ENCODE data around the gene ZFYVE9. TPM values are rescaled to one million over a fixed set of nuclear protein-coding genes. Genes with fewer than 3 reads are reported as not detected.

Gene ZFYVE9
- total RNA-seq, 3 donors from 2014 or later = 12.4 to 25.7 (median 19.1) TPM

GRCh38 chr1:52337439-52337838 lies 195.6 kb downstream of the ZFYVE9 start:
- no peak for ATAC-seq
- TF ChIP-seq, protein P1, sequence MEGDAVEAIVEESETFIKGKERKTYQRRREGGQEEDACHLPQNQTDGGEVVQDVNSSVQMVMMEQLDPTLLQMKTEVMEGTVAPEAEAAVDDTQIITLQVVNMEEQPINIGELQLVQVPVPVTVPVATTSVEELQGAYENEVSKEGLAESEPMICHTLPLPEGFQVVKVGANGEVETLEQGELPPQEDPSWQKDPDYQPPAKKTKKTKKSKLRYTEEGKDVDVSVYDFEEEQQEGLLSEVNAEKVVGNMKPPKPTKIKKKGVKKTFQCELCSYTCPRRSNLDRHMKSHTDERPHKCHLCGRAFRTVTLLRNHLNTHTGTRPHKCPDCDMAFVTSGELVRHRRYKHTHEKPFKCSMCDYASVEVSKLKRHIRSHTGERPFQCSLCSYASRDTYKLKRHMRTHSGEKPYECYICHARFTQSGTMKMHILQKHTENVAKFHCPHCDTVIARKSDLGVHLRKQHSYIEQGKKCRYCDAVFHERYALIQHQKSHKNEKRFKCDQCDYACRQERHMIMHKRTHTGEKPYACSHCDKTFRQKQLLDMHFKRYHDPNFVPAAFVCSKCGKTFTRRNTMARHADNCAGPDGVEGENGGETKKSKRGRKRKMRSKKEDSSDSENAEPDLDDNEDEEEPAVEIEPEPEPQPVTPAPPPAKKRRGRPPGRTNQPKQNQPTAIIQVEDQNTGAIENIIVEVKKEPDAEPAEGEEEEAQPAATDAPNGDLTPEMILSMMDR (IDR thresholded peaks at IDR 0.05) = no peak
- Histone ChIP-seq H3K4me3 (no peak overlapping the region), H3K9me3 (no peaks in the 10 kb centered on the region), H3K4me1 (ENCODE audit: low read depth) (no peaks in the 10 kb centered on the region), H3K36me3 (ENCODE audit: low read depth) (no peaks in the 10 kb centered on the region)
- intact Hi-C loops (cut with DNase I, micrococcal nuclease) = no loop called here
- DNase-seq = no peak

GRCh38 chr1:52341655-52342260 lies 199.9 kb downstream of the ZFYVE9 start:
- H3K4me3 ChIP-seq = no peak overlapping the region
- DNase-seq = no peak
- H3K9me3 ChIP-seq = no peaks in the 10 kb centered on the region
- intact Hi-C loops (cut with DNase I, micrococcal nuclease) = no loop called here
- H3K36me3 ChIP-seq (ENCODE audit: low read depth) = no peaks in the 10 kb centered on the region
- no peak for ATAC-seq
- no peaks in the 10 kb centered on the region for H3K4me1 ChIP-seq (ENCODE audit: low read depth)
- TF ChIP-seq, protein P1 (IDR thresholded peaks at IDR 0.05) = no peak

GRCh38 chr1:52343979-52344378 lies 202.1 kb downstream of the ZFYVE9 start:
- no peak overlapping the region for H3K4me3 ChIP-seq
- intact Hi-C loops (cut with DNase I, micrococcal nuclease) = no loop called here
- no peak for ATAC-seq
- TF ChIP-seq, protein P1 (IDR thresholded peaks at IDR 0.05) = no peak
- H3K9me3 ChIP-seq = no peaks in the 10 kb centered on the region
- no peaks in the 10 kb centered on the region for H3K4me1 ChIP-seq (ENCODE audit: low read depth)
- no peak for DNase-seq
- H3K36me3 ChIP-seq (ENCODE audit: low read depth) = no peaks in the 10 kb centered on the region

- ATAC-seq (no peak), DNase-seq (no peak)
- TF ChIP-seq, protein P1 (IDR thresholded peaks at IDR 0.05) = no peak
- intact Hi-C loops (cut with DNase I, micrococcal nuclease) = no loop called here
- no peaks in the 10 kb centered on the region for H3K4me1 ChIP-seq (ENCODE audit: low read depth)
- H3K9me3 ChIP-seq = no peaks in the 10 kb centered on the region
- no peak overlapping the region for H3K4me3 ChIP-seq
- no peaks in the 10 kb centered on the region for H3K36me3 ChIP-seq (ENCODE audit: low read depth)
These were observed 203.4 kb downstream of the ZFYVE9 start for GRCh38 chr1:52345252-52345651.

DNA sequence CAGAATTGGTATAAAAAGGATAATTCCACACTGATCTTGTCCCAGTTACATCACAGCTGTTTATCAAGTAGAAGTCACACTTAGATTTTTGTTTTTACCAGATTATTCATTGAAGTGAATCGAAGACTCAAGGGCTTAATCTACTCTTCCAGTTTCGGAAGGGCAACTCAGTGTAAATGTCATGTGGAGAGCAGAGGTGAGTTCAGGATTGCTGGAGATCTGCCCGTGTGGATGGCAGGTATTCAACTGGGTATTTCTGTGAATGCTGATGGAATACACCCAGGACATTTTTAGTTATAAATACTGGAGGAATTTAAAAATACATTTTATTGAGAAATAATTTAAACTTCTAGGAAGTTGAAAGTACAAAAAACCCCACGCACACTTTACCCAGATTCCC lies 204.8 kb downstream of the ZFYVE9 start:
- intact Hi-C loops (cut with DNase I, micrococcal nuclease) = no loop called here
- DNase-seq (no peak), ATAC-seq (no peak)
- no peaks in the 10 kb centered on the region for H3K9me3 ChIP-seq
- TF ChIP-seq, protein P1 (IDR thresholded peaks at IDR 0.05) = no peak
- no peak overlapping the region for H3K4me3 ChIP-seq
- no peaks in the 10 kb centered on the region for H3K36me3 ChIP-seq (ENCODE audit: low read depth)
- no peaks in the 10 kb centered on the region for H3K4me1 ChIP-seq (ENCODE audit: low read depth)
